IPS-NIHi11 (cell line): ENCODE data around the gene PDK2.
A peak's percentile ranks its signal among the peaks of the same experiment; 100 is the strongest.

ENCODE experiments used
- DNase-seq: peaks from one replicate; pipeline ENCODE4 v3.0.0; 2012; ENCODE audit warnings: mixed read lengths, low spot score

PDK2 gene

DNA sequence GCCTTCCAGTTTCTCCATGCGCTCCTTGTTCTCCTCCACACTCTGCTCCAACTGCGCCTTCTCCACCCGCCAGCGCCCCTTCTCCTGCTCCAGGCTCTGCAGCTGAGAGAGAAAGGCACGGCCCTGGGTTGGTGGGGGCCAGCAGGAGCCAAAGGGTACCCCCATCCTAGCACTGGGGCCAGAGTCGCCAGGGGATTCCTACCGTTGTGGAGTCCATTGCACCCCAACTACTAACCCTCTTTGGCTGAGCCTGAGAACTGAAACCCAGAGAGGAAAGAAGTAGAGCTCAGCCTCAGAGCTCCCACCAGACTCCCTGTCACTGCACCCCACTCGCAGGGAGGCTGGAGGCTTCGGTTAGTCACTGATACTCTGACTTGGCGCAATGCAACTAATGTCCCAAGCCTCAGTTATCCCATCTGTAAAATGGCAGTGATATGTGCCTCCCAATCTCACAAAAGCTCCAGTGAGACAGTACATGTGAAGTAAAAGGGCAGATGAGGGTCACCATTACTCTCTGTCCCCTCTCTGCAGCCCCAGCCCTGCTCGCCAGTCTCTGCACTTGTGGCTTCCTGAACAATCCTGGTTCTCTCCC lies 41.0 kb downstream of the PDK2 start:
- no peak for DNase-seq

DNA sequence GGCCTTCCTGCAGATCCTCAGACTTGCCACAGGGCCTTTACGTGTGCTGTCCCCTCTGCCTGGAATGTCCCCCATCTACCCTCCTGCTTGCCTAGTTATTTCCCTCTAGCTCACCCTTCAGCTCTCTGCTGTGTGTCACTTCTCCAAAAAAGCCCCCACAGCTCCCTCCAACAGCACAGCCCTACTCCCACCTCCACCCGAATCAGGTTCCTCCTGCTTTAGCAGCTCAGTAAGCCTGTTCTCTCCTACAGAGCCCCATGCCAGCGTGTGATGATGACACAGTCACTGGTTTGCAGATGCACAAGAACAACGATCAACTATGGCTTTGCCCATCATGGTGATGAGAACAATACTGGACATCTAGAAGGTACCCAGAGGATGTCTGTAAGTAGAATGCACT lies 41.9 kb downstream of the PDK2 start:
- DNase-seq = no peak

- DNase-seq = no peak
These were observed 44.1 kb downstream of the PDK2 start for GRCh38 chr17:50139185-50139783.

- DNase-seq = peak; percentile 91
These were observed 45.1 kb downstream of the PDK2 start for GRCh38 chr17:50139950-50140885.

DNA sequence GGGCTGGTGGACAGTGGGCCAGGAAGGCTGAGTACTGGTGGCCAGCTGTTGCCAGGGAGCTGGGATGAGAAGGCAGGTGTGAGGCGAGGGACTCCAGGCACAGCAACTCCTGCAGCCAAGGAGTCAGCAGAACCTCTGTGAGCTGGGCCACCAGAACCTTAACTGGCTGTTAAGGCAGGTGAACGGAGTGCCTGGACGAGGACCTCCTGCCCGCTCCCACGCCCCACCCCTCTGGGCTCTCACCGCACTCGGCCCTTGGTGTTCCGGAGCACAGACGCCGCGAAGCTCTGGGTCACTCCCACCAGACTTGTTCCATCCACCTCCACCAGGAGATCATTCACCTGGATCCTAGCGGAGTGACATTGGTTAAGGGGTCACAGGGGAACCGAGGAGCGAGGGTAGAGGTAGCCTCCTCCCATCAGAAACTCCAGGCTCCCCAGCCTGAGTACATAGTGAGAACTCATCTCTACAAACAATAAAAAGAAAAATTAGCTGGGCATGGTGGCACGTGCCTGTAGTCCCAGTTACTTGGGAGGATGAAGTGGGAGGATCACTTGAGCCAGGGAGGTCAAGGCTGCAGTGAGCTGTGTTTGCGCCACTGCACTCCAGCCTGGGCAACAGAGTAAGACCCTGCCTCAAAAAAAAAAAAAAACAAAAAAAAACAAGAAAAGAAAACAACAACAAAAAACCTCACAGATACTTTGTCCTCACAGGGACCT lies 46.0 kb downstream of the PDK2 start:
- no peak for DNase-seq

DNA sequence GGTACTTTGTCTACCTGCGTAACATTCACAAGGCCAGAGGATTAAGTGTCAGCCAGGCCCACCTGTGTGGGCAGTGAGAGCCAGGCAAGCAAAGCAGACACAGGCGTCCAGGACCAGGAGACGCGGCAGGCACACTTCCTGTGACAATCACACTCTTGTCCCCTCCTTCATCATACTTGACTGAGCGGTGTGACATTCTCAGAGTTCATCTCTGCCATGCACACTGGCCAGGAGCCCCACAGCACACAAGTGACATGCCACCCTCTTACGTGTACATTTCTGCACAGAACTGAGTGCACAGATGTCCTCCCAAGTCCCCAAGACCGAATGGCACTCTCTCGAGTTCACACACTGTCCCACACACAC lies 46.6 kb downstream of the PDK2 start:
- DNase-seq = no peak

DNA sequence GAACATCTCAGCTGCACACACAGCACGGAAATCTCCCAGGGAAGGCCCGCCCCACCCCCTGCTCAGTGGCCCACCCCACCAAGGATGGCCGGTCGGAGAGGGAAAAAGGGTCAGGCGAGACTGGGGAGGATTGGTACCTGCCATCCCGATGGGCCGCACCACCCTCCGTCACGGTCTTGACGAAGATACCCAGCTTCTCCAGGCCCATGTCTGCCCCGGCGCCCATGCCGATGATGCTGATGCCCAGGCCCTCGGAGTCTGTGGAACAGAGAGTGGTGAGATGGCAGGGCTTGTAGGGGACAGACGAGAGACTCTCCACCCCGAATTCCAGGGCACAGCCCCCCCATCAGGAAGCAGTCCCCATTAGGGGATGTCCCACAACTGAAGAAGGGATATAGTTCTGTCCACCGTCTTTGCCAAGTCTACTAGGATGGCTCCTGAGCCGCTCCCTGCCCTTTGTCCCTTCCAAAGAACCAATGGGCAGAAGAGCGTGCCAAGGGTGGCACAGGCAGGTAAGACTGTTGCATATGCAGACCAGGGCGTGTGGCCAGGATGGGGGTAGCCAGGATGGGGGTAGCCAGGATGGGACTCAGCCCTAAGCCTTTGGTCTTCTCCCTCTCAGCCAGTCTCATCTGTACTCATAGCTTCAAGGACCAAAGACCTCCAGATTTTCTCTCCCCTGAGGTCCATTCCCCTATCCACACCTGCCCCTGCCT lies 48.5 kb downstream of the PDK2 start:
- no peak for DNase-seq

GRCh38 chr17:50144355-50144754 lies 49.2 kb downstream of the PDK2 start:
- no peak for DNase-seq

DNA sequence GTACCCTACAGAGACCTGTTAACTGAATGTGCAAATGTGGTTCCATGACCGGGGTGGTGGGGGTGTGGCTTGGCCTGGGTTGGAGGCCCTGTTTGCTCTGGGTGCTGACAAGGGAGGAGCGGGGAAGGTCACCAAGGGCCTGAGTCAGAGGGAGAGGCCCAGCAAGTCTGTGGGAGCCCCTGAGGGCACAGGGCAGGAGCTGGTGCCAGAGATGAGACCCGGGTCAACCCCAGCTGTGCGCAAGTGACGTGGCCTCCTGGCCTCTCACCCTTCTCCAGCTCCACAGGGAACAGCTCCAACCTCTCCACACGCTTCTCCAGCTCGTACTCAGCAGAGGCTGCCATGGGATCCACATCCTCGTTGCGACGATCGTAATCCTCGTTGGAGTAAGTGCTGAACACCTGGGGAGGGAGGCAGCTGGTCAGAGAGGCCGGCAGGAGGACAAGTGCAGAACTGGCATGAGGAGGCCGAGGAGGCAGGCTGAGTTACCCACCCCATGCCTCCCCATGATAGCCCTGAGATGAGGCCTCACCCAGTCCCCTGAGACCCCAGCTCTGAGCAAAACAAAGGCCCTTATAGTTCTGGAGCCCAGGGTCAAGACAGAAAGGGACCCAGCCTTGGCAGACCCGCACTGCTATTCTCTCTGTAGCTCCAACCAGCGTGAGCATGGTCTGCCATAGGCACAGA lies 49.8 kb downstream of the PDK2 start:
- DNase-seq = no peak

DNA sequence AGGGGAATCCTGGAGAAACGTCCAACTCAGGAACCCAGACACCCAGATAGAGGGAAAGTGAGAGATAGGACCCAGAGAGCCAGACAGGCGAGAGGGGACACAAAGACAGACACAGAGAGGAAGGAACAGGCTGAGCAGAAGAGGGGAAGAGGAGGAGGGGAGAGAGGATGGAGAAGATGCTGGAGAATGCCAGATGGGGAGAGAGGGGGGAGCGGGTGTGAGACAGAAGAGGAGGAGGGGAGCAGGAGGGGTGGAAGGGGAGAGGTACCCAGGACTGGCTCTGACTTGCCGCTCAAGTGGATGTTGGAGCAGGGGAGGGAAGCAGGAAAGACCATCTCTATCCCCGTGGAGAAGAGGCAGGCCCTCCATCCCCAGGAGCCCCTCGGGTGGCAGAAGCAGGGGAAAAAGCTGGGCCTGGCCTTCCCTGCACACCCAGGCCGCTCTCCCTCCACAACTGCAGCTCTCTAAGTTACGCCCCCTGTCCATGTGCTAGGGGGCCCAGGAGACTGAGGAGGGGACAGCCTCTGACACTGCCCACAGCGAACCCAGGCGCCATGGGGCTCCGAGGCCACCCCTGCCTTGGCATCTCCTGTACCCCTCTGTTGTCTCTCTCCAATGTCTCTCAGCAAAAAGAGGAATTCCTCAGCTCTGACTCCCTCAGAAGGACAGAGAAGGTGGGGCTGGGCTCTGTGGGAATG lies 50.5 kb downstream of the PDK2 start:
- DNase-seq = no peak

- DNase-seq = no peak
These were observed 51.2 kb downstream of the PDK2 start for GRCh38 chr17:50146230-50146926.

DNA sequence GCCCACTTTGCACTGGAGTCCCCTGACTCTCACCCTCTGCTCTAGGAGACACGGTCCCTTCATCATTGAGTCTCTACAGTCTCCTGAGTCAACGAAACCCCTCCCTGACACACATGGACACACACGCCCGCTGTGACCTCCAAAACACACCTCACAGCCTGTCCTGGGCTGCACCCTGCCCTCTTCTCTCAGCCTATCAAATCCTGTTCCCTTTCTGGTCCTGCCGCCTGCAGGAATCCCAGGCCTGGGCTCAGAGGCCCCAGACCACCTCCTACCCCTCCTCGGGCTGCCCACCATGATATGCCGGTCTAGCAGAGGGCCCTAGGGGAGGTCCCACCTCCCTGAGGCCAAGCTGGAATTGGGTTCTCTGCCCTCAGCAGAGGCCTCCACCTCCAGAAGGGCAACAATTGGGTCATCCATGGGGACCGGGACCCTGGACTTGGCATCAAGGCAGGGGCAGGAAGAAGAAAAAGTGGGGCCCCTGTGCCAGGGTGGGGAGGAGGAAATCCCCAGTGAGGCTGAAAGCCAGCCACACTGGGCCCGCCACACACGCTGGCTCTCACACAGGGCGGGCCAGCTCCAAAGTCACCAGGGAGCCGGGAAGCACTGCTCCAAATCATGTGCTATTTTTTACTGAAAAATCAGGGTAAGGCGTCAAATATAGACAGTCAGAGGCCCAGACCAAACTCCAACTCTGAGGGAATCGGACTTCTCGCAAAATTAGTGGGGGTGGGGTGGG lies 51.9 kb downstream of the PDK2 start:
- no peak for DNase-seq

DNA sequence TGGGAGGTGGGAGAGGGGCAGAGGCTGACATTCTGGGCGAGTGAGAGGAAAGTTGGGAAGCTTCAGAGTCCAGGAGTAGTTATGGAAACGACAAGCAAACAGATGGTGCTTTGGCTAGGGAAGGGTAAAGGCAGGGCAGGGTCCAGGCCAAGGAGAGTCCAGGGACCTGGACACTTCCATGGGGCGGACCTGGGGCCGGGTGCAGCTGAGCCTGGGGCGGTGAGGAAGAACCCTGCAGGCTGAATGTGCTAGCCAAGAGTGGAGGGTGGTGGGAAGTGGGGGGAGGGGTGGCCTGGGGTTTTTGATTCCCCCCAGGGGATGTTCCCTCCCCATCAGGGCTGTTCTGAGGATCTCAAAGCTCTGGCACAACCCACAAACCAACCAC lies 52.7 kb downstream of the PDK2 start:
- DNase-seq = no peak

DNA sequence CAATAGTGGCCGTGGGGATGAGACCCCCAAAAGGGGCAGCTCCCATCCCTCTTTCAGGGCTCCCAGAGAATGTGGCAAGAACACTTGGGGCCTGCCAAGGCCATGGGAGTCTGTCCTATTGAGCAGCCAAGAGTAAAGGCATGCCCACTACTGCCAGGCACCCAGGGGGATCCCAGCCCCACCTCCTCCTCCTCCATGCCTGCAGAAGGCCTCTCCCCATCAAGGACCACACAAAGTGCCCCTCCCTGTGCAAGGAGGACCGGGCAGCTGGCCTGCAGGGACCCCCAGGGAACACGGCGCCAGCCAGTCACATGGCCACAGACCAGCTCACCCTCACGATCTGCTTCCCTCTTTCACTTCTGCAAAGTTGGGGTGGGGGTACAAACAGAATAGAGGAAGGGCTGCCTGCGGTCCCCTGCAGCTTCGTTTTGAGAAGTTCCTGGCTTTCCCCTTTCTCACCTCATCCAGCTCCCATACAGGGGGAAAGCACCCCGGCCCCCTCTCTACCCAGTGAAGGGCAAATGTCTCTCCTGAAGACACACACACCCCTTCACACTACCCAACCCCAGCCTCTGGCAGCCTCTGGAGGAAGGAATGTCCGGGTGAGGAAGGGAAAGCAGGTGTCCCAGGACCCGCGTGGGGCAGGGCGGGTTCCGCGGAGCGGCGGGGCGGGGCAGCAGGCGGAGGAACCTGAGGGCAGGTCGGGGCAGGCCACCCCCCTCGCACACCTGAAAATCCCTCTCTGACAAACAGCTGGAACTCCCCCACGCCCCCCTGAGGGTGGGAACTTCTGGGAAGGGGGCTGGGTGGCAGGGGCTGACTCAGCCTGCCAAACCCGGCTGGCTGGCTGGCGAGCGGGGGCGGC lies 53.3 kb downstream of the PDK2 start:
- peak; percentile 57 for DNase-seq

- no peak for DNase-seq
These were observed 53.9 kb downstream of the PDK2 start for GRCh38 chr17:50149091-50149416.

GRCh38 chr17:50149417-50150353 lies 54.5 kb downstream of the PDK2 start:
- peak; percentile 80 for DNase-seq

DNA sequence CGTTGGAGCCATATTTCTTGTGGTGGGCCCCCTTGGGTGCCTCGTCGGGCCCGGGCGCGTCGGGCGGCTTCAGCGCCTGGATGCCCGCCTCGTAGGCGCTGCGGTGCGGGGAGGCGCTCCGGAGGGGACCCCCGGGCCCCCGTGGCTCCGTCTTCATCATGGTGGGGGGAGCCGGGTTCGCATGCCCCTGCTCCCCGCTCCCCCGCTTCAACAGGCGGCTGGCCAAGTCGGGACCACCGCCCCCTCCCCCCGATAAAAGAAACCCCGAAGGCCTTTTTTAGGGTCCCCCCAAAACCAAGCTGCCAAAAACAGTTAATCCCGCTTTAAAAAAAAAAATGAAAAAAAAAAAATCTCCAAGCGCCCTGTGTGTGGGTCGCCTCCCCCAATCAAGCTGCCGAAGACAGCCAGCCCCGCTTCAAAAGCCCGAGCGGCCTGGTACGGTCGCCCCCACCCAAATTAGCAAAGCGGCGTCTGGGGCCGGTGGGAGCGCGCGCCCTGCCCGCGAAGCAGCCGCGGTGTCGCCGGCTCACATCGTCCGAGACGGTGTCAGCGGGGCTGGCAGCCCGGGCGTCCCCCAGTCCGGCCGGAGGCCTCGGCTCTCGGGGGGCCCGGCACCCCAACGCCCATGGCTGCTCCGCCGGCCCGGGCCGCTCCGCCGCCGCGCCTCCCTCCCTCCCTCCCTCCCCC lies 55.3 kb downstream of the PDK2 start, which contains the start of gene PPP1R9B:
PPP1R9B (minus strand) TSS at position 324 of the 687 bp plus-strand sequence; CDS start at position 160, 164 bp downstream.
- DNase-seq = no peak
